ENCODE data around the gene MEGF11. TPM values are rescaled to one million over a fixed set of nuclear protein-coding genes. Genes with fewer than 3 reads are reported as not detected.

Gene MEGF11
- total RNA-seq, 2 donors from 2014 or later = not detected

GRCh38 chr15:66045542-66045941, 208.0 kb downstream of the MEGF11 start:
- no peak for DNase-seq
- H3K27ac ChIP-seq = no peak overlapping the region
- H3K4me1 ChIP-seq = peaks cover 35% of the 10 kb centered on the region
- 83% methylated on average over 5 of the region's 5 CpGs for WGBS, 2 donors
- intact Hi-C loops (cut with DNase I) = no loop called here
- TF ChIP-seq CTCF (IDR thresholded peaks at IDR 0.05) (no peak), POLR2A (IDR thresholded peaks at IDR 0.05) (no peak)
- no peaks in the 10 kb centered on the region for H3K9me3 ChIP-seq
- H3K36me3 ChIP-seq (replicated peaks in 1 of 2; ENCODE audit: insufficient read depth in 1 of 2, low read depth in 2 of 2) = no peaks in the 10 kb centered on the region
- H3K27me3 ChIP-seq = no peaks in the 10 kb centered on the region
- no peak for ATAC-seq
- H3K4me3 ChIP-seq = no peak overlapping the region

DNA sequence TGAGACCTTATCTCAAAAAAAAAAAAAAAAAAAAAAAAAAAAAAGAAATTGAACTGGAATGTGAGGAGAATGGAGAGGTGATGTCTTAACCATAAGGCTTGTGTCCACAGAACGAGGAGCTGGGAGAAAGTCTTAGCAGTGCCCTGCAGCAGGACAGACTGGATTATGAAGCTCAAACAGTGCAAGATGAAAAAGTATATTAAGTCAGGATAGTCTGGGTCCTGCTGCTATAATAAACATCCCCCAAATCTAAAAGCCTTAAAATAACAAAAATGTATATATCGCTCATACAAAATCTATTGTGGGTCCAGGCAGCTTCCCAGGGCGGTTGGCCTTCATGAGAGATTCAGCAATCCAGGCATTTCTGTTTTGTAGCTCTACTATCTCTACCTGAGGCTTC, 208.7 kb downstream of the MEGF11 start:
- Histone ChIP-seq H3K4me3 (no peak overlapping the region), H3K27ac (no peak overlapping the region), H3K4me1 (peaks cover 35% of the 10 kb centered on the region), H3K36me3 (replicated peaks in 1 of 2; ENCODE audit: insufficient read depth in 1 of 2, low read depth in 2 of 2) (no peaks in the 10 kb centered on the region), H3K9me3 (no peaks in the 10 kb centered on the region), H3K27me3 (no peaks in the 10 kb centered on the region)
- DNase-seq = no peak
- no peak for ATAC-seq
- intact Hi-C loops (cut with DNase I) = no loop called here
- no peak for TF ChIP-seq CTCF (IDR thresholded peaks at IDR 0.05)
- no peak for TF ChIP-seq POLR2A (IDR thresholded peaks at IDR 0.05)
- WGBS, 2 donors = 91 to 93% methylated on average over 3 of the region's 3 CpGs

DNA sequence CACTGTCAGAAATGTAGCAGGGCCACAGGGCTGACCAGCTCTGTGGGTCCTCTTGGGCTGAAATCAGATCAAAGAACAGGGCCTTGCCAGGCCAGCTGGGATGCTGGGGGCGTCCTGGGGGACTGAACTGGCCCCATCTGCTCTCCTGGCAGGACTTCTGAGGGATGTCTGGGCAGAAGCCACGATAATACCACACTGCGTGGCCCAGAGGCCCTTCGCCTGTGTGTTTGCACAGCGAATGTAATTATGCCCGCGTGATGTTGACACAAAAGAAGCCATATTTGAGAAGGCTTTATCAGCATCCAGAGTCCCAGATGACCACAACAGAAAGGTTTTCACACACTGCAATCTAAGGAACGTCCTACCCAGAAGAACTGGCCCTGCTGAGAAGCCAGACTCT, 210.3 kb downstream of the MEGF11 start:
- peak; percentile 87 for ATAC-seq
- H3K27ac ChIP-seq = peak overlapping the region; percentile 25 to 77 (median 46)
- no peaks in the 10 kb centered on the region for H3K36me3 ChIP-seq (replicated peaks in 1 of 2; ENCODE audit: insufficient read depth in 1 of 2, low read depth in 2 of 2)
- 23 to 30% methylated on average over 8 of the region's 8 CpGs for WGBS, 2 donors
- H3K4me1 ChIP-seq = peaks cover 35% of the 10 kb centered on the region
- peak; percentile 53 to 79 (median 66) for DNase-seq
- H3K27me3 ChIP-seq = no peaks in the 10 kb centered on the region
- H3K4me3 ChIP-seq = no peak overlapping the region
- no peaks in the 10 kb centered on the region for H3K9me3 ChIP-seq
- intact Hi-C loops (cut with DNase I) = no loop called here
- no peak for TF ChIP-seq CTCF (IDR thresholded peaks at IDR 0.05)
- TF ChIP-seq POLR2A (IDR thresholded peaks at IDR 0.05) = no peak

DNA sequence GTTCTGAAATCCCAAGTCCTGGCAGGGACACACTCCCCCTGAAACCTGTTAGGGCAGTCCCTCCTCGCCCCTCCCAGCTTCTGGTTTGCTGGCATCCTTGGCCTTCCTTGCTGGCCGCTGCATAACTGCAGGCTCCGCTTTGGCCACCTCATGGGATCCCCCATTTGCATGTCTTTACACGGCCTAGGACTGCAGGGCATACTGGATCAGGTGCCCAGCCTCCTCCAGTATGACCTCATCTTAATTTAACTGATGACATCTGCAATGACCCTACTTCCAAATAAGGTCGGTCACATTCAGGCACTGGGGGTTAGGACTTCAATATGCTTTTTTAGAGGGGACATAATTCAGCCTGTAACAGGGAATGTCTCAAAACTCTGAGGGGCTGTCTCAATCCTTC, 210.9 kb downstream of the MEGF11 start:
- Histone ChIP-seq H3K4me3 (no peak overlapping the region), H3K27ac (peak overlapping the region in 3 of 4 donors; percentile 25 to 77 (median 58)), H3K36me3 (replicated peaks in 1 of 2; ENCODE audit: insufficient read depth in 1 of 2, low read depth in 2 of 2) (no peaks in the 10 kb centered on the region), H3K4me1 (peaks cover 35% of the 10 kb centered on the region), H3K9me3 (no peaks in the 10 kb centered on the region), H3K27me3 (no peaks in the 10 kb centered on the region)
- peak; percentile 35 to 73 (median 65) for DNase-seq
- TF ChIP-seq POLR2A (IDR thresholded peaks at IDR 0.05) = no peak
- TF ChIP-seq CTCF (IDR thresholded peaks at IDR 0.05) = no peak
- 45 to 59% methylated on average over 5 of the region's 5 CpGs for WGBS, 2 donors
- peak; percentile 71 for ATAC-seq
- intact Hi-C loops (cut with DNase I) = no loop called here

GRCh38 chr15:66041276-66041675, 212.3 kb downstream of the MEGF11 start:
- ATAC-seq = no peak

More at GRCh38 chr15:66041276-66041675, 212.3 kb downstream of the MEGF11 start:
- Histone ChIP-seq H3K4me1 (peaks cover 35% of the 10 kb centered on the region), H3K4me3 (no peak overlapping the region), H3K27ac (no peak overlapping the region), H3K36me3 (replicated peaks in 1 of 2; ENCODE audit: insufficient read depth in 1 of 2, low read depth in 2 of 2) (no peaks in the 10 kb centered on the region), H3K9me3 (no peaks in the 10 kb centered on the region), H3K27me3 (no peaks in the 10 kb centered on the region)
- WGBS, 2 donors = 69 to 80% methylated on average over 6 of the region's 6 CpGs
- intact Hi-C loops (cut with DNase I) = no loop called here
- TF ChIP-seq CTCF (IDR thresholded peaks at IDR 0.05) (no peak), POLR2A (IDR thresholded peaks at IDR 0.05) (no peak)
- no peak for DNase-seq
